Osteocyte (in vitro differentiated cells): ENCODE data around the gene KAZN. TPM values are rescaled to one million over a fixed set of nuclear protein-coding genes. Genes with fewer than 3 reads are reported as not detected.
A peak's percentile ranks its signal among the peaks of the same experiment; 100 is the strongest.

Experiments
- DNase-seq: peaks from one replicate; pipeline ENCODE4 v3.0.0; 2021; ENCODE audit warnings: mixed read lengths; ENCODE audit not compliant: unreplicated experiment; ENCODE audit errors: extremely low spot score
- H3K27ac Mint-ChIP-seq: one replicate; pipeline ENCODE4 v1.8.0; 2021; ENCODE audit warnings: mild to moderate bottlenecking, mixed read lengths; ENCODE audit not compliant: unreplicated experiment
- H3K27me3 Mint-ChIP-seq: one replicate; pipeline ENCODE4 v1.8.0; 2021; ENCODE audit warnings: mixed read lengths; ENCODE audit not compliant: unreplicated experiment
- H3K36me3 Mint-ChIP-seq: one replicate; pipeline ENCODE4 v1.8.0; 2021; ENCODE audit warnings: mixed read lengths; ENCODE audit not compliant: unreplicated experiment
- H3K4me1 Mint-ChIP-seq: one replicate; pipeline ENCODE4 v1.8.0; 2021; ENCODE audit warnings: mixed read lengths; ENCODE audit not compliant: unreplicated experiment
- H3K4me3 Mint-ChIP-seq: one replicate; pipeline ENCODE4 v1.8.0; 2021; ENCODE audit warnings: mild to moderate bottlenecking, moderate library complexity, mixed read lengths; ENCODE audit not compliant: unreplicated experiment
- H3K9me3 Mint-ChIP-seq: one replicate; pipeline ENCODE4 v1.8.0; 2021; ENCODE audit warnings: mixed read lengths; ENCODE audit not compliant: unreplicated experiment
- CTCF ChIP-seq: fragments of 200-600 bp; sonication (generic); IDR thresholded peaks from 2 replicates; pipeline ENCODE4 v1.5.0; 2021; ENCODE audit warnings: antibody characterized with exemption, mild to moderate bottlenecking, moderate library complexity
- total RNA-seq: library from RNA; stranded (reverse); gene quantifications from 2 replicates; pipeline ENCODE4 v1.2.1, GENCODE V29; 2021

Gene KAZN
- total RNA-seq, 1 donor from 2014 or later: 47.1 TPM

GRCh38 chr1:15056515-15057285 is 458.2 kb downstream of the KAZN start:
- Mint-ChIP-seq H3K9me3 (no peaks in the 10 kb centered on the region), H3K4me1 (no peaks in the 10 kb centered on the region), H3K27ac (no peak overlapping the region), H3K4me3 (no peak overlapping the region), H3K27me3 (no peaks in the 10 kb centered on the region), H3K36me3 (peaks cover 46% of the 10 kb centered on the region)
- no peak for DNase-seq
- TF ChIP-seq CTCF: no peak

- no peak for TF ChIP-seq CTCF
- DNase-seq: no peak
- no peak overlapping the region for H3K4me3 Mint-ChIP-seq
- no peak overlapping the region for H3K27ac Mint-ChIP-seq
- peaks cover 5% of the 10 kb centered on the region for H3K9me3 Mint-ChIP-seq
- H3K4me1 Mint-ChIP-seq: no peaks in the 10 kb centered on the region
- no peaks in the 10 kb centered on the region for H3K27me3 Mint-ChIP-seq
- peaks cover 51% of the 10 kb centered on the region for H3K36me3 Mint-ChIP-seq
Observed at GRCh38 chr1:15057834-15058233, 459.3 kb downstream of the KAZN start.

GRCh38 chr1:15058261-15058660 is 459.8 kb downstream of the KAZN start:
- no peaks in the 10 kb centered on the region for H3K4me1 Mint-ChIP-seq
- H3K36me3 Mint-ChIP-seq: peaks cover 52% of the 10 kb centered on the region
- H3K9me3 Mint-ChIP-seq: peaks cover 5% of the 10 kb centered on the region
- H3K4me3 Mint-ChIP-seq: no peak overlapping the region
- TF ChIP-seq CTCF: no peak
- no peak for DNase-seq
- no peak overlapping the region for H3K27ac Mint-ChIP-seq
- H3K27me3 Mint-ChIP-seq: no peaks in the 10 kb centered on the region

- Mint-ChIP-seq H3K9me3 (peaks cover 5% of the 10 kb centered on the region), H3K36me3 (peaks cover 62% of the 10 kb centered on the region), H3K4me3 (no peak overlapping the region), H3K27ac (no peak overlapping the region), H3K27me3 (no peaks in the 10 kb centered on the region), H3K4me1 (no peaks in the 10 kb centered on the region)
- TF ChIP-seq CTCF: no peak
- DNase-seq: no peak
Observed at GRCh38 chr1:15060104-15060503, 461.6 kb downstream of the KAZN start.

GRCh38 chr1:15062479-15063099 is 464.1 kb downstream of the KAZN start:
- peak; percentile 49 for TF ChIP-seq CTCF
- Mint-ChIP-seq H3K27ac (no peak overlapping the region), H3K9me3 (peaks cover 5% of the 10 kb centered on the region), H3K4me1 (no peaks in the 10 kb centered on the region), H3K27me3 (no peaks in the 10 kb centered on the region), H3K36me3 (peaks cover 62% of the 10 kb centered on the region), H3K4me3 (no peak overlapping the region)
- no peak for DNase-seq
